Stomach (tissue), 4 donors: Measurements from ENCODE around the gene SMG9.

Experiments
- CTCF ChIP-seq, 7 experiments: fragments of 450-650 bp in 4 of 7; fragments of 200-600 bp in 3 of 7; sonication (generic) in 3 of 7; IDR thresholded peaks; one replicate each; pipeline ENCODE4 v1.5.1; 2016 to 2019; ENCODE audit warnings: antibody characterized with exemption in 7 of 7, control low read depth in 2 of 7, mild to moderate bottlenecking in 1 of 7
- EP300 ChIP-seq: sonication (generic); formaldehyde crosslinking; IDR thresholded peaks from one replicate; pipeline ENCODE4 v1.6.1; 2017; ENCODE audit warnings: antibody characterized with exemption
- POLR2A ChIP-seq, 4 donors: fragments of 450-650 bp; IDR thresholded peaks; one replicate each; pipeline ENCODE4 v1.6.1; 2016; ENCODE audit warnings: antibody characterized with exemption in 4 of 4, control low read depth in 2 of 4, mild to moderate bottlenecking in 1 of 4, moderate library complexity in 1 of 4
- POLR2AphosphoS5 ChIP-seq, 3 donors: sonication (generic); formaldehyde crosslinking; IDR thresholded peaks; one replicate each; pipeline ENCODE4 v1.6.1; 2016; ENCODE audit warnings: antibody characterized with exemption in 3 of 3

DNA sequence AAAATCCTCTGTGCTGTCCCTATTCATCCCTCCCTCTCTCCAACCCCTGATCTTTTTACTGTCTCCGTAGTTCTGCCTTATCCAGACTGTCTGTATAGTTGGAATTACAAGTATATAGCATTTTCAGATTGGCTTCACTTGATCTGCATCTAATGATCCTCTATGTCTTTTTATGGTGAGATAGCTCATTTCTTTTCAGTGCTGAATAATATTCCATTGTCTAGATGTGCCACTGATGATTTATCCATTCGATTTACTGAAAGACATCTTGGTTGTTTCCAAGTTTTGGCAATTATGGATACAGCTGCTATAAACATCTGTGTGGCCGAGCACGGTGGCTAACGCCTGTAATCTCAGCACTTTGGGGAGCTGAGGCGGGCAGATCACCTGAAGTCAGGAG is 19.7 kb downstream of the SMG9 start:
- TF ChIP-seq CTCF (IDR thresholded peaks at IDR 0.05) (no peak), POLR2A (IDR thresholded peaks at IDR 0.05) (no peak), EP300 (no peak), POLR2AphosphoS5 (IDR thresholded peaks at IDR 0.05) (no peak)
